ENCODE data around the gene SAE1. TPM values are rescaled to one million over a fixed set of nuclear protein-coding genes. Genes with fewer than 3 reads are reported as not detected.

The SAE1 gene
- polyA plus RNA-seq, 3 donors, result 28.3 to 54.2 (median 46.5) TPM

DNA sequence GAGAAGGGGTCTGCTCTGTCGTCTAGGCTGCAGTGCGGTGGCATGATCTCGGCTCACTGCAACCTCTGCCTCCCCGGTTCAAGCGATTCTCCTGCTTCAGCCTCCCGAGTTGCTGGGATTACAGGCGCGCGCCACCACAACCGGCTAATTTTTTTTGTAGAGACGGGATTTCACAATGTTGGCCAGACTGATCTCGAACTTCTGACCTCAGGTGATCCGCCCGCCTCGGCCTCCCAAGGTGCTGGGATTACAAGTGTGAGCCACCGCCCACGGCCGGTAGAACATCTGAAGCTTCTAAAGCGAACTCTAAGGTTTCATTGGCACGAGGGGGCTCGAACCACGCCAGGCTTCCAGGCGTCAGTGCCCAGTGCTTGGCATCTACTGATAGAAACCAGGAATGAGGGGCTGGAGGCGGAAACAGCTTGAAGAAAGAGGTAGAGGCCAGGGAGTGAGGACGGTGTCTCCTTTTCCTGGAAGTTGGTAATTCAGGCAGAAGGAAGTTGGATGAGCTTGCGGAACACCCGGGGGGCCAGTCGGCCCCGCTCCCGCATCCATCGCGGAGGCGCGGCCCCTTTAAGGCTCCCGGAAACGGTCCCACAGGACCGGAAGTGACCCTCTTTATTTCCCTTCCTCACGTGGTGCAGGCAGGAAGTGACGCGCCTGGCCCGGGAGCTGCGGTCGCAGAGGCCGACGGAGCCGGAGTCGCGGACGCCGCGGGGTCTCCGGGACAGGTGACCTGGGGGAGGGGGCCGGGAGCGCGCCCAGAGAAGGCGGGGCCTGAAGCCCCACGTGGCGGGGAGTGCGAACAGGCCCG is 125.5 kb downstream of the SAE1 start, which contains the start of gene CCDC9:
CCDC9 (plus strand) TSS at position 647 of the 814 bp plus-strand sequence. CDS start 1,876 bp downstream, outside the sequence.
- H3K4me1 ChIP-seq (ENCODE audit: control insufficient read depth in 1 of 2, insufficient read depth in 2 of 2, low read length in 2 of 2), result peaks cover 15 to 19% of the 10 kb centered on the region in 2 donors
- H3K9me3 ChIP-seq (replicated peaks in 1 of 2; ENCODE audit: control insufficient read depth in 1 of 2, insufficient read depth in 1 of 2, low read length in 2 of 2), result no peaks in the 10 kb centered on the region
- H3K9ac ChIP-seq (ENCODE audit: insufficient read depth, low read length, poor library complexity, severe bottlenecking), result peak within 1 kb of the TSS; percentile 77
- peak within 1 kb of the TSS; percentile 91 for H3K4me2 ChIP-seq (replicated peaks; ENCODE audit: extremely low read depth, low read length, poor library complexity, severe bottlenecking)
- H3K79me2 ChIP-seq (ENCODE audit: insufficient read depth, low read length), result peaks cover 18% of the 10 kb centered on the region
- DNase-seq, result peak; percentile 90 to 95 (median 94)
- H3K4me3 ChIP-seq (replicated peaks in 1 of 3; ENCODE audit: low read depth in 2 of 3, low read length in 3 of 3), result peak within 1 kb of the TSS; percentile 54 to 80 (median 58)
- H3K27me3 ChIP-seq (ENCODE audit: control insufficient read depth in 2 of 2, insufficient read depth in 2 of 2, low read length in 2 of 2), result no peaks in the 10 kb centered on the region
- H3K27me3 Mint-ChIP-seq (ENCODE audit: low read depth in 3 of 3), result peaks cover 0 to 11% (median 10%) of the 10 kb centered on the region in 3 donors
- no peak for TF ChIP-seq CTCF (IDR thresholded peaks at IDR 0.05)
- 23% methylated on average over 48 of the region's 60 CpGs for WGBS (ENCODE audit: insufficient coverage)
- H3K36me3 Mint-ChIP-seq, result peaks cover 30% of the 10 kb centered on the region in 2 donors
- peak within 1 kb of the TSS; percentile 96 for H2AFZ ChIP-seq (ENCODE audit: insufficient read depth, low read depth, low read length, poor library complexity, severe bottlenecking)
- H3K4me3 Mint-ChIP-seq, result peak within 1 kb of the TSS; percentile 84 to 93
- peaks cover 35% of the 10 kb centered on the region for H4K20me1 ChIP-seq (ENCODE audit: insufficient read depth, low read length)
- peaks cover 26 to 30% of the 10 kb centered on the region in 2 donors for H3K36me3 ChIP-seq (replicated peaks in 1 of 2; ENCODE audit: control insufficient read depth in 1 of 2, insufficient read depth in 2 of 2, low read length in 2 of 2)
- peak within 1 kb of the TSS; percentile 95 to 99 (median 97) for H3K27ac Mint-ChIP-seq
- peaks cover 18% of the 10 kb centered on the region for H3K4me1 Mint-ChIP-seq
- H3K27ac ChIP-seq (ENCODE audit: low read depth in 1 of 2, low read length in 2 of 2), result peak within 1 kb of the TSS; percentile 83 to 95
- peaks cover 0 to 4% (median 0%) of the 10 kb centered on the region in 7 donors for H3K9me3 Mint-ChIP-seq
- intact Hi-C loops (cut with micrococcal nuclease), result no loop called here

- Histone ChIP-seq H3K36me3 (replicated peaks in 1 of 2; ENCODE audit: control insufficient read depth in 1 of 2, insufficient read depth in 2 of 2, low read length in 2 of 2) (peaks cover 30 to 37% of the 10 kb centered on the region in 2 donors), H2AFZ (ENCODE audit: insufficient read depth, low read depth, low read length, poor library complexity, severe bottlenecking) (peak overlapping the region; percentile 96), H3K4me3 (replicated peaks in 1 of 3; ENCODE audit: low read depth in 2 of 3, low read length in 3 of 3) (peak overlapping the region; percentile 54 to 80 (median 58)), H3K4me2 (replicated peaks; ENCODE audit: extremely low read depth, low read length, poor library complexity, severe bottlenecking) (peak overlapping the region; percentile 91), H4K20me1 (ENCODE audit: insufficient read depth, low read length) (peaks cover 35% of the 10 kb centered on the region), H3K9me3 (replicated peaks in 1 of 2; ENCODE audit: control insufficient read depth in 1 of 2, insufficient read depth in 1 of 2, low read length in 2 of 2) (no peaks in the 10 kb centered on the region), H3K27ac (ENCODE audit: low read depth in 1 of 2, low read length in 2 of 2) (peak overlapping the region; percentile 83 to 95), H3K79me2 (ENCODE audit: insufficient read depth, low read length) (peaks cover 18% of the 10 kb centered on the region), H3K27me3 (ENCODE audit: control insufficient read depth in 2 of 2, insufficient read depth in 2 of 2, low read length in 2 of 2) (no peaks in the 10 kb centered on the region), H3K4me1 (ENCODE audit: control insufficient read depth in 1 of 2, insufficient read depth in 2 of 2, low read length in 2 of 2) (peaks cover 15 to 19% of the 10 kb centered on the region in 2 donors), H3K9ac (ENCODE audit: insufficient read depth, low read length, poor library complexity, severe bottlenecking) (peak overlapping the region; percentile 77)
- H3K4me1 Mint-ChIP-seq, result peaks cover 18% of the 10 kb centered on the region
- H3K4me3 Mint-ChIP-seq, result peak overlapping the region; percentile 84 to 93
- TF ChIP-seq CTCF (IDR thresholded peaks at IDR 0.05), result no peak
- peak; percentile 99 for DNase-seq
- H3K27me3 Mint-ChIP-seq (ENCODE audit: low read depth in 3 of 3), result peaks cover 0 to 8% (median 5%) of the 10 kb centered on the region in 3 donors
- H3K9me3 Mint-ChIP-seq, result peaks cover 0 to 4% (median 0%) of the 10 kb centered on the region in 7 donors
- peak overlapping the region; percentile 95 to 99 (median 97) for H3K27ac Mint-ChIP-seq
- 0% methylated on average over 39 of the region's 52 CpGs for WGBS (ENCODE audit: insufficient coverage)
- H3K36me3 Mint-ChIP-seq, result peaks cover 34 to 36% of the 10 kb centered on the region in 2 donors
- intact Hi-C loops (cut with micrococcal nuclease), result loop anchor here (1.0 kb wide), 2 partner anchors 16 to 17 kb away; partner anchors contain the start of gene INAFM1 (in 1 of the 2)
Observed at GRCh38 chr19:47256693-47257410, 126.2 kb downstream of the SAE1 start.
